Sigmoid colon (tissue), 4 donors: ENCODE measurements around the gene ATP6V0A1.

Experiments used
- POLR2A ChIP-seq, 2 donors: fragments of 450-650 bp; IDR thresholded peaks; one replicate each; pipeline ENCODE4 v1.6.1; 2016; ENCODE audit warnings: antibody characterized with exemption in 2 of 2, mild to moderate bottlenecking in 2 of 2, moderate library complexity in 2 of 2
- POLR2AphosphoS5 ChIP-seq, 4 donors: sonication (generic); formaldehyde crosslinking; IDR thresholded peaks; one replicate each; pipeline ENCODE4 v1.6.1; 2017; ENCODE audit warnings: antibody characterized with exemption in 4 of 4
- TF ChIP-seq, protein P1 (sequence below), 4 experiments: fragments of 450-650 bp in 3 of 4; fragments of 200-600 bp in 1 of 4; IDR thresholded peaks; one replicate each; pipeline ENCODE4 v1.5.1; 2016 to 2019; ENCODE audit warnings: antibody characterized with exemption in 4 of 4, mild to moderate bottlenecking in 3 of 4, moderate library complexity in 2 of 4

- TF ChIP-seq, protein P1, sequence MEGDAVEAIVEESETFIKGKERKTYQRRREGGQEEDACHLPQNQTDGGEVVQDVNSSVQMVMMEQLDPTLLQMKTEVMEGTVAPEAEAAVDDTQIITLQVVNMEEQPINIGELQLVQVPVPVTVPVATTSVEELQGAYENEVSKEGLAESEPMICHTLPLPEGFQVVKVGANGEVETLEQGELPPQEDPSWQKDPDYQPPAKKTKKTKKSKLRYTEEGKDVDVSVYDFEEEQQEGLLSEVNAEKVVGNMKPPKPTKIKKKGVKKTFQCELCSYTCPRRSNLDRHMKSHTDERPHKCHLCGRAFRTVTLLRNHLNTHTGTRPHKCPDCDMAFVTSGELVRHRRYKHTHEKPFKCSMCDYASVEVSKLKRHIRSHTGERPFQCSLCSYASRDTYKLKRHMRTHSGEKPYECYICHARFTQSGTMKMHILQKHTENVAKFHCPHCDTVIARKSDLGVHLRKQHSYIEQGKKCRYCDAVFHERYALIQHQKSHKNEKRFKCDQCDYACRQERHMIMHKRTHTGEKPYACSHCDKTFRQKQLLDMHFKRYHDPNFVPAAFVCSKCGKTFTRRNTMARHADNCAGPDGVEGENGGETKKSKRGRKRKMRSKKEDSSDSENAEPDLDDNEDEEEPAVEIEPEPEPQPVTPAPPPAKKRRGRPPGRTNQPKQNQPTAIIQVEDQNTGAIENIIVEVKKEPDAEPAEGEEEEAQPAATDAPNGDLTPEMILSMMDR (IDR thresholded peaks at IDR 0.05), result no peak
- TF ChIP-seq POLR2A (IDR thresholded peaks at IDR 0.05), result no peak
- TF ChIP-seq POLR2AphosphoS5 (IDR thresholded peaks at IDR 0.05), result no peak
These were observed 69.3 kb downstream of the ATP6V0A1 start for GRCh38 chr17:42527932-42528331.
